Gastroesophageal sphincter (tissue), 3 donors: Measurements from ENCODE around the gene NPLOC4.

ENCODE experiments used
- EP300 ChIP-seq: sonication (generic); formaldehyde crosslinking; IDR thresholded peaks from one replicate; pipeline ENCODE4 v1.6.1; 2017; ENCODE audit warnings: antibody characterized with exemption, mild to moderate bottlenecking
- POLR2A ChIP-seq, 2 donors: fragments of 450-650 bp; IDR thresholded peaks; one replicate each; pipeline ENCODE4 v1.6.1; 2017; ENCODE audit warnings: antibody characterized with exemption in 2 of 2, mild to moderate bottlenecking in 2 of 2, moderate library complexity in 1 of 2
- TF ChIP-seq, protein P1 (sequence below), 4 experiments: fragments of 200-600 bp in 2 of 4; fragments of 450-650 bp in 2 of 4; sonication (generic) in 1 of 4; IDR thresholded peaks; one replicate each; pipeline ENCODE4 v1.5.1; 2017 to 2019; ENCODE audit warnings: antibody characterized with exemption in 4 of 4, mild to moderate bottlenecking in 2 of 4, moderate library complexity in 2 of 4

DNA sequence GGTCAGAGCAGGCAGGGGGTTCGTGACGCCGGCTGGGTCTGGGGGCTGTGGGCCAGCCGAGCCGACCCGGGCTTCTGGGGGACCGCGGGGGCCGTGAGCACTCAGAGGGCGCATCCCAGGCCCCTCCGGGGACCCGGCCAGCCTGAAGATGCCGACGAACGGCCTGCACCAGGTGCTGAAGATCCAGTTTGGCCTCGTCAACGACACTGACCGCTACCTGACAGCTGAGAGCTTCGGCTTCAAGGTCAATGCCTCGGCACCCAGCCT lies 108.6 kb downstream of the NPLOC4 start:
- TF ChIP-seq EP300, result no peak
- TF ChIP-seq POLR2A (IDR thresholded peaks at IDR 0.05), result no peak
- TF ChIP-seq, protein P1, sequence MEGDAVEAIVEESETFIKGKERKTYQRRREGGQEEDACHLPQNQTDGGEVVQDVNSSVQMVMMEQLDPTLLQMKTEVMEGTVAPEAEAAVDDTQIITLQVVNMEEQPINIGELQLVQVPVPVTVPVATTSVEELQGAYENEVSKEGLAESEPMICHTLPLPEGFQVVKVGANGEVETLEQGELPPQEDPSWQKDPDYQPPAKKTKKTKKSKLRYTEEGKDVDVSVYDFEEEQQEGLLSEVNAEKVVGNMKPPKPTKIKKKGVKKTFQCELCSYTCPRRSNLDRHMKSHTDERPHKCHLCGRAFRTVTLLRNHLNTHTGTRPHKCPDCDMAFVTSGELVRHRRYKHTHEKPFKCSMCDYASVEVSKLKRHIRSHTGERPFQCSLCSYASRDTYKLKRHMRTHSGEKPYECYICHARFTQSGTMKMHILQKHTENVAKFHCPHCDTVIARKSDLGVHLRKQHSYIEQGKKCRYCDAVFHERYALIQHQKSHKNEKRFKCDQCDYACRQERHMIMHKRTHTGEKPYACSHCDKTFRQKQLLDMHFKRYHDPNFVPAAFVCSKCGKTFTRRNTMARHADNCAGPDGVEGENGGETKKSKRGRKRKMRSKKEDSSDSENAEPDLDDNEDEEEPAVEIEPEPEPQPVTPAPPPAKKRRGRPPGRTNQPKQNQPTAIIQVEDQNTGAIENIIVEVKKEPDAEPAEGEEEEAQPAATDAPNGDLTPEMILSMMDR (IDR thresholded peaks at IDR 0.05), result no peak
